Natural killer cell treated with Interleukin-12 subunit alpha and Interleukin-12 subunit beta and Interleukin-15 and Interleukin-18, amount 100 ng/mL, for 72 hours (primary cell): ENCODE results near the gene MYO9B. TPM values are rescaled to one million over a fixed set of nuclear protein-coding genes. Genes with fewer than 3 reads are reported as not detected.
A peak's percentile ranks its signal among the peaks of the same experiment; 100 is the strongest.

Source experiments
- ATAC-seq, 2 donors: fragments of 150-1000 bp; cut with Tn5 transposase in 1 of 2; sonication (Bioruptor Pico), chemical (Tn5 transposase) in 1 of 2; 2 replicates each; pipeline ENCODE4 v1.10.0; 2021
- DNase-seq: peaks from one replicate; pipeline ENCODE4 v3.0.0; 2022; ENCODE audit warnings: low spot score
- H3K27ac Mint-ChIP-seq, 2 donors: 1 replicate in 1 of 2; 2 replicates in 1 of 2; pipeline ENCODE4 v1.8.0; 2022; ENCODE audit warnings: mixed read lengths in 2 of 2, mild to moderate bottlenecking in 1 of 2, moderate library complexity in 1 of 2
- H3K27me3 Mint-ChIP-seq, 2 donors: 1 replicate in 1 of 2; 2 replicates in 1 of 2; pipeline ENCODE4 v1.8.0; 2022; ENCODE audit warnings: mixed read lengths in 2 of 2
- H3K36me3 Mint-ChIP-seq: one replicate; pipeline ENCODE4 v1.8.0; 2022; ENCODE audit warnings: mixed read lengths
- H3K4me1 Mint-ChIP-seq, 2 donors: 1 replicate in 1 of 2; 2 replicates in 1 of 2; pipeline ENCODE4 v1.8.0; 2022; ENCODE audit warnings: low read depth in 2 of 2, mixed read lengths in 2 of 2, mild to moderate bottlenecking in 1 of 2
- H3K4me3 Mint-ChIP-seq: one replicate; pipeline ENCODE4 v1.8.0; 2022; ENCODE audit warnings: mixed read lengths
- H3K9me3 Mint-ChIP-seq: 2 replicates; pipeline ENCODE4 v1.8.0; 2022; ENCODE audit warnings: mixed read lengths
- total RNA-seq, 2 donors: library from RNA; stranded (reverse); gene quantifications; one replicate each; pipeline ENCODE4 v1.2.3, GENCODE V29; 2022

Gene MYO9B
- total RNA-seq, 2 donors from 2014 or later, result 251 to 283 TPM

GRCh38 chr19:17074634-17075034 is 943 bp upstream of the MYO9B start:
- no peak for ATAC-seq

GRCh38 chr19:17075864-17076542 is 426 bp downstream of the MYO9B start:
- Mint-ChIP-seq H3K36me3 (peaks cover 2% of the 10 kb centered on the region), H3K27ac (peak overlapping the region; percentile 95 to 97), H3K9me3 (no peaks in the 10 kb centered on the region), H3K27me3 (no peaks in the 10 kb centered on the region), H3K4me3 (peak overlapping the region; percentile 100), H3K4me1 (peaks cover 54 to 63% of the 10 kb centered on the region in 2 donors)
- ATAC-seq (peak; percentile 1), DNase-seq (peak; percentile 79)

More at GRCh38 chr19:17074634-17075034, 943 bp upstream of the MYO9B start:
- Mint-ChIP-seq H3K4me1 (peaks cover 54 to 62% of the 10 kb centered on the region in 2 donors), H3K27ac (peak overlapping the region; percentile 95 to 97), H3K27me3 (no peaks in the 10 kb centered on the region), H3K4me3 (peak overlapping the region; percentile 100), H3K36me3 (peaks cover 10% of the 10 kb centered on the region), H3K9me3 (no peaks in the 10 kb centered on the region)
- DNase-seq, result no peak

- ATAC-seq (no peak), DNase-seq (no peak)
- no peaks in the 10 kb centered on the region for H3K36me3 Mint-ChIP-seq
- no peaks in the 10 kb centered on the region for H3K27me3 Mint-ChIP-seq
- peak overlapping the region; percentile 100 for H3K4me3 Mint-ChIP-seq
- H3K27ac Mint-ChIP-seq, result peak overlapping the region; percentile 95 to 97
- no peaks in the 10 kb centered on the region for H3K9me3 Mint-ChIP-seq
- peaks cover 55 to 60% of the 10 kb centered on the region in 2 donors for H3K4me1 Mint-ChIP-seq
These were observed 990 bp downstream of the MYO9B start for GRCh38 chr19:17076543-17076991.

- Mint-ChIP-seq H3K27me3 (no peaks in the 10 kb centered on the region), H3K4me1 (peaks cover 63 to 69% of the 10 kb centered on the region in 2 donors), H3K9me3 (no peaks in the 10 kb centered on the region), H3K4me3 (peak overlapping the region; percentile 100), H3K36me3 (no peaks in the 10 kb centered on the region), H3K27ac (peak overlapping the region in 1 of 2 donors; percentile 97)
- DNase-seq, result no peak
- no peak for ATAC-seq
These were observed 2.0 kb downstream of the MYO9B start for GRCh38 chr19:17077447-17078028.

- peaks cover 60 to 65% of the 10 kb centered on the region in 2 donors for H3K4me1 Mint-ChIP-seq
- DNase-seq (no peak), ATAC-seq (no peak)
- no peaks in the 10 kb centered on the region for H3K36me3 Mint-ChIP-seq
- H3K4me3 Mint-ChIP-seq, result peak overlapping the region; percentile 100
- H3K27me3 Mint-ChIP-seq, result no peaks in the 10 kb centered on the region
- no peaks in the 10 kb centered on the region for H3K9me3 Mint-ChIP-seq
- no peak overlapping the region for H3K27ac Mint-ChIP-seq
These were observed 2.7 kb downstream of the MYO9B start for GRCh38 chr19:17078036-17078919.

GRCh38 chr19:17078920-17079709 is 3.5 kb downstream of the MYO9B start:
- Mint-ChIP-seq H3K9me3 (no peaks in the 10 kb centered on the region), H3K4me3 (peak overlapping the region; percentile 78), H3K27ac (peak overlapping the region; percentile 84 to 91), H3K4me1 (peaks cover 53 to 56% of the 10 kb centered on the region in 2 donors), H3K27me3 (no peaks in the 10 kb centered on the region), H3K36me3 (no peaks in the 10 kb centered on the region)
- DNase-seq, result no peak
- no peak for ATAC-seq

- Mint-ChIP-seq H3K4me1 (peaks cover 47 to 50% of the 10 kb centered on the region in 2 donors), H3K36me3 (no peaks in the 10 kb centered on the region), H3K27me3 (no peaks in the 10 kb centered on the region), H3K9me3 (no peaks in the 10 kb centered on the region), H3K27ac (peak overlapping the region; percentile 84 to 91), H3K4me3 (peak overlapping the region; percentile 78)
- DNase-seq (peak; percentile 82), ATAC-seq (peak; percentile 71 to 73)
These were observed 4.3 kb downstream of the MYO9B start for GRCh38 chr19:17079710-17080439.

GRCh38 chr19:17080440-17080801 is 4.8 kb downstream of the MYO9B start:
- H3K9me3 Mint-ChIP-seq, result no peaks in the 10 kb centered on the region
- no peak for ATAC-seq
- H3K27me3 Mint-ChIP-seq, result no peaks in the 10 kb centered on the region
- H3K36me3 Mint-ChIP-seq, result no peaks in the 10 kb centered on the region
- peak overlapping the region; percentile 84 to 91 for H3K27ac Mint-ChIP-seq
- peaks cover 48 to 52% of the 10 kb centered on the region in 2 donors for H3K4me1 Mint-ChIP-seq
- DNase-seq, result no peak
- peak overlapping the region; percentile 78 for H3K4me3 Mint-ChIP-seq

GRCh38 chr19:17081672-17082630 is 6.4 kb downstream of the MYO9B start:
- Mint-ChIP-seq H3K9me3 (no peaks in the 10 kb centered on the region), H3K27me3 (no peaks in the 10 kb centered on the region), H3K36me3 (no peaks in the 10 kb centered on the region), H3K27ac (peak overlapping the region in 1 of 2 donors; percentile 43), H3K4me1 (peaks cover 39 to 48% of the 10 kb centered on the region in 2 donors), H3K4me3 (no peak overlapping the region)
- ATAC-seq, result no peak
- DNase-seq, result no peak

- Mint-ChIP-seq H3K4me1 (peaks cover 37 to 52% of the 10 kb centered on the region in 2 donors), H3K27ac (peak overlapping the region in 1 of 2 donors; percentile 60), H3K9me3 (no peaks in the 10 kb centered on the region), H3K4me3 (no peak overlapping the region), H3K27me3 (no peaks in the 10 kb centered on the region), H3K36me3 (no peaks in the 10 kb centered on the region)
- no peak for DNase-seq
- no peak for ATAC-seq
These were observed 10.5 kb downstream of the MYO9B start for GRCh38 chr19:17086120-17086519.

GRCh38 chr19:17086834-17087233 is 11.3 kb downstream of the MYO9B start:
- H3K9me3 Mint-ChIP-seq, result no peaks in the 10 kb centered on the region
- no peak for DNase-seq
- peaks cover 36 to 49% of the 10 kb centered on the region in 2 donors for H3K4me1 Mint-ChIP-seq
- no peak overlapping the region for H3K4me3 Mint-ChIP-seq
- no peak for ATAC-seq
- H3K36me3 Mint-ChIP-seq, result no peaks in the 10 kb centered on the region
- H3K27me3 Mint-ChIP-seq, result no peaks in the 10 kb centered on the region
- H3K27ac Mint-ChIP-seq, result peak overlapping the region in 1 of 2 donors; percentile 60

GRCh38 chr19:17088552-17088951 is 13.0 kb downstream of the MYO9B start:
- ATAC-seq (no peak), DNase-seq (no peak)
- no peaks in the 10 kb centered on the region for H3K9me3 Mint-ChIP-seq
- peaks cover 33 to 49% of the 10 kb centered on the region in 2 donors for H3K4me1 Mint-ChIP-seq
- H3K36me3 Mint-ChIP-seq, result no peaks in the 10 kb centered on the region
- no peaks in the 10 kb centered on the region for H3K27me3 Mint-ChIP-seq
- no peak overlapping the region for H3K4me3 Mint-ChIP-seq
- peak overlapping the region in 1 of 2 donors; percentile 84 for H3K27ac Mint-ChIP-seq
